ENCODE results near the gene ARHGEF12.

ARHGEF12 gene

GRCh38 chr11:120389693-120390584 lies 53.7 kb downstream of the ARHGEF12 start:
- peaks cover 4% of the 10 kb centered on the region for H3K79me2 ChIP-seq (ENCODE audit: control insufficient read depth, insufficient read depth, low read length)

GRCh38 chr11:120390585-120390922 lies 54.3 kb downstream of the ARHGEF12 start:
- H3K79me1 ChIP-seq (ENCODE audit: low read length): peaks cover 8% of the 10 kb centered on the region
- DNase-seq: no peak
- H3K4me2 ChIP-seq (ENCODE audit: low read length): no peak overlapping the region
- H3K36me3 ChIP-seq (ENCODE audit: control insufficient read depth, insufficient read depth, low read length): no peaks in the 10 kb centered on the region
- H2AK5ac ChIP-seq (ENCODE audit: low read length): no peak overlapping the region
- no peak overlapping the region for H4K5ac ChIP-seq (ENCODE audit: low read length)
- H3K9ac ChIP-seq (ENCODE audit: low read length): no peak overlapping the region
- H3K4ac ChIP-seq (ENCODE audit: low read depth, low read length): no peak overlapping the region
- no peak overlapping the region for H3K18ac ChIP-seq (ENCODE audit: low read length)
- no CpG with 5 or more reads among the region's 1 CpG for WGBS (ENCODE audit: extremely low coverage, insufficient coverage, low lambda C conversion rate)
- H3K27ac ChIP-seq (ENCODE audit: low read depth, low read length): no peak overlapping the region
- H3K79me2 ChIP-seq (ENCODE audit: control insufficient read depth, insufficient read depth, low read length): peaks cover 4% of the 10 kb centered on the region
- no peak overlapping the region for H2BK120ac ChIP-seq (ENCODE audit: low read depth, low read length)
- H3K23ac ChIP-seq (ENCODE audit: low read length): no peak overlapping the region
- no peak overlapping the region for H3K56ac ChIP-seq (ENCODE audit: low read length)
- no peak overlapping the region for H4K8ac ChIP-seq (ENCODE audit: low read depth, low read length)
- H3K4me1 ChIP-seq (ENCODE audit: control insufficient read depth, low read depth, low read length): no peaks in the 10 kb centered on the region
- H2BK15ac ChIP-seq (replicated peaks; ENCODE audit: low read depth): no peak overlapping the region
- no peaks in the 10 kb centered on the region for H3K27me3 ChIP-seq (ENCODE audit: insufficient read depth, low read length, poor library complexity)
- no peak overlapping the region for H2BK5ac ChIP-seq (ENCODE audit: low read length)
- H3K4me3 ChIP-seq (ENCODE audit: low read length): no peak overlapping the region

More at GRCh38 chr11:120389693-120390584, 53.7 kb downstream of the ARHGEF12 start:
- no peak overlapping the region for H3K4me2 ChIP-seq (ENCODE audit: low read length)
- H3K18ac ChIP-seq (ENCODE audit: low read length): no peak overlapping the region
- no peaks in the 10 kb centered on the region for H3K27me3 ChIP-seq (ENCODE audit: insufficient read depth, low read length, poor library complexity)
- H3K4me1 ChIP-seq (ENCODE audit: control insufficient read depth, low read depth, low read length): peaks cover 2% of the 10 kb centered on the region
- no peak overlapping the region for H4K5ac ChIP-seq (ENCODE audit: low read length)
- no peak overlapping the region for H3K4me3 ChIP-seq (ENCODE audit: low read length)
- H2AK5ac ChIP-seq (ENCODE audit: low read length): no peak overlapping the region
- H3K79me1 ChIP-seq (ENCODE audit: low read length): peaks cover 10% of the 10 kb centered on the region
- no peak overlapping the region for H3K27ac ChIP-seq (ENCODE audit: low read depth, low read length)
- no peak overlapping the region for H3K4ac ChIP-seq (ENCODE audit: low read depth, low read length)
- no peak overlapping the region for H2BK5ac ChIP-seq (ENCODE audit: low read length)
- WGBS (ENCODE audit: extremely low coverage, insufficient coverage, low lambda C conversion rate): no CpG with 5 or more reads among the region's 5 CpGs
- no peak overlapping the region for H4K8ac ChIP-seq (ENCODE audit: low read depth, low read length)
- no peak overlapping the region for H2BK15ac ChIP-seq (replicated peaks; ENCODE audit: low read depth)
- DNase-seq: no peak
- no peak overlapping the region for H3K56ac ChIP-seq (ENCODE audit: low read length)
- H3K9ac ChIP-seq (ENCODE audit: low read length): no peak overlapping the region
- H2BK120ac ChIP-seq (ENCODE audit: low read depth, low read length): no peak overlapping the region
- H3K36me3 ChIP-seq (ENCODE audit: control insufficient read depth, insufficient read depth, low read length): no peaks in the 10 kb centered on the region
- no peak overlapping the region for H3K23ac ChIP-seq (ENCODE audit: low read length)

GRCh38 chr11:120391292-120391691 lies 55.1 kb downstream of the ARHGEF12 start:
- Histone ChIP-seq H4K8ac (ENCODE audit: low read depth, low read length) (no peak overlapping the region), H4K5ac (ENCODE audit: low read length) (no peak overlapping the region), H3K4me3 (ENCODE audit: low read length) (no peak overlapping the region), H3K4me1 (ENCODE audit: control insufficient read depth, low read depth, low read length) (no peaks in the 10 kb centered on the region), H3K27me3 (ENCODE audit: insufficient read depth, low read length, poor library complexity) (no peaks in the 10 kb centered on the region), H2BK5ac (ENCODE audit: low read length) (no peak overlapping the region), H3K4ac (ENCODE audit: low read depth, low read length) (no peak overlapping the region), H3K9ac (ENCODE audit: low read length) (no peak overlapping the region), H3K56ac (ENCODE audit: low read length) (no peak overlapping the region), H3K23ac (ENCODE audit: low read length) (no peak overlapping the region), H2AK5ac (ENCODE audit: low read length) (no peak overlapping the region), H3K4me2 (ENCODE audit: low read length) (no peak overlapping the region), H3K18ac (ENCODE audit: low read length) (peak overlapping the region; percentile 28), H3K79me2 (ENCODE audit: control insufficient read depth, insufficient read depth, low read length) (peaks cover 4% of the 10 kb centered on the region), H2BK120ac (ENCODE audit: low read depth, low read length) (no peak overlapping the region), H2BK15ac (replicated peaks; ENCODE audit: low read depth) (no peak overlapping the region), H3K27ac (ENCODE audit: low read depth, low read length) (no peak overlapping the region), H3K79me1 (ENCODE audit: low read length) (peaks cover 11% of the 10 kb centered on the region), H3K36me3 (ENCODE audit: control insufficient read depth, insufficient read depth, low read length) (no peaks in the 10 kb centered on the region)
- peak; percentile 22 for DNase-seq

GRCh38 chr11:120391854-120392253 lies 55.6 kb downstream of the ARHGEF12 start:
- Histone ChIP-seq H3K27ac (ENCODE audit: low read depth, low read length) (no peak overlapping the region), H3K23ac (ENCODE audit: low read length) (no peak overlapping the region)
- no CpG with 5 or more reads among the region's 1 CpG for WGBS (ENCODE audit: extremely low coverage, insufficient coverage, low lambda C conversion rate)

GRCh38 chr11:120392314-120392713 lies 56.1 kb downstream of the ARHGEF12 start:
- no peak overlapping the region for H3K4me3 ChIP-seq (ENCODE audit: low read length)
- H3K4me2 ChIP-seq (ENCODE audit: low read length): no peak overlapping the region

More at GRCh38 chr11:120391854-120392253, 55.6 kb downstream of the ARHGEF12 start:
- no peak overlapping the region for H3K18ac ChIP-seq (ENCODE audit: low read length)
- peaks cover 11% of the 10 kb centered on the region for H3K79me1 ChIP-seq (ENCODE audit: low read length)
- no peak overlapping the region for H4K5ac ChIP-seq (ENCODE audit: low read length)
- H3K4me3 ChIP-seq (ENCODE audit: low read length): no peak overlapping the region
- no peaks in the 10 kb centered on the region for H3K4me1 ChIP-seq (ENCODE audit: control insufficient read depth, low read depth, low read length)
- H3K79me2 ChIP-seq (ENCODE audit: control insufficient read depth, insufficient read depth, low read length): peaks cover 4% of the 10 kb centered on the region
- no peak overlapping the region for H3K4ac ChIP-seq (ENCODE audit: low read depth, low read length)
- no peaks in the 10 kb centered on the region for H3K36me3 ChIP-seq (ENCODE audit: control insufficient read depth, insufficient read depth, low read length)
- no peak overlapping the region for H2BK5ac ChIP-seq (ENCODE audit: low read length)
- no peak overlapping the region for H2BK120ac ChIP-seq (ENCODE audit: low read depth, low read length)
- H3K27me3 ChIP-seq (ENCODE audit: insufficient read depth, low read length, poor library complexity): no peaks in the 10 kb centered on the region
- H4K8ac ChIP-seq (ENCODE audit: low read depth, low read length): no peak overlapping the region
- H3K56ac ChIP-seq (ENCODE audit: low read length): no peak overlapping the region
- no peak overlapping the region for H2BK15ac ChIP-seq (replicated peaks; ENCODE audit: low read depth)
- no peak for DNase-seq
- no peak overlapping the region for H3K9ac ChIP-seq (ENCODE audit: low read length)
- H3K4me2 ChIP-seq (ENCODE audit: low read length): no peak overlapping the region
- H2AK5ac ChIP-seq (ENCODE audit: low read length): no peak overlapping the region

GRCh38 chr11:120392793-120393192 lies 56.6 kb downstream of the ARHGEF12 start:
- Histone ChIP-seq H3K4me1 (ENCODE audit: control insufficient read depth, low read depth, low read length) (no peaks in the 10 kb centered on the region), H3K4me2 (ENCODE audit: low read length) (no peak overlapping the region), H2BK120ac (ENCODE audit: low read depth, low read length) (no peak overlapping the region), H3K4ac (ENCODE audit: low read depth, low read length) (no peak overlapping the region), H4K5ac (ENCODE audit: low read length) (no peak overlapping the region), H3K27me3 (ENCODE audit: insufficient read depth, low read length, poor library complexity) (no peaks in the 10 kb centered on the region), H3K27ac (ENCODE audit: low read depth, low read length) (no peak overlapping the region), H2BK15ac (replicated peaks; ENCODE audit: low read depth) (no peak overlapping the region), H3K9ac (ENCODE audit: low read length) (no peak overlapping the region), H4K8ac (ENCODE audit: low read depth, low read length) (no peak overlapping the region), H3K4me3 (ENCODE audit: low read length) (no peak overlapping the region), H3K79me2 (ENCODE audit: control insufficient read depth, insufficient read depth, low read length) (peaks cover 5% of the 10 kb centered on the region), H3K36me3 (ENCODE audit: control insufficient read depth, insufficient read depth, low read length) (no peaks in the 10 kb centered on the region), H2BK5ac (ENCODE audit: low read length) (no peak overlapping the region), H3K18ac (ENCODE audit: low read length) (no peak overlapping the region), H3K56ac (ENCODE audit: low read length) (no peak overlapping the region), H2AK5ac (ENCODE audit: low read length) (no peak overlapping the region), H3K23ac (ENCODE audit: low read length) (no peak overlapping the region), H3K79me1 (ENCODE audit: low read length) (peaks cover 11% of the 10 kb centered on the region)
- DNase-seq: no peak
- WGBS (ENCODE audit: extremely low coverage, insufficient coverage, low lambda C conversion rate): no CpG with 5 or more reads among the region's 2 CpGs

More at GRCh38 chr11:120392314-120392713, 56.1 kb downstream of the ARHGEF12 start:
- H3K4me1 ChIP-seq (ENCODE audit: control insufficient read depth, low read depth, low read length): no peaks in the 10 kb centered on the region
- no peak overlapping the region for H2BK120ac ChIP-seq (ENCODE audit: low read depth, low read length)
- no peak overlapping the region for H2BK5ac ChIP-seq (ENCODE audit: low read length)
- no peak overlapping the region for H4K5ac ChIP-seq (ENCODE audit: low read length)
- H3K36me3 ChIP-seq (ENCODE audit: control insufficient read depth, insufficient read depth, low read length): no peaks in the 10 kb centered on the region
- no peaks in the 10 kb centered on the region for H3K27me3 ChIP-seq (ENCODE audit: insufficient read depth, low read length, poor library complexity)
- H4K8ac ChIP-seq (ENCODE audit: low read depth, low read length): no peak overlapping the region
- no peak overlapping the region for H3K9ac ChIP-seq (ENCODE audit: low read length)
- no peak overlapping the region for H3K18ac ChIP-seq (ENCODE audit: low read length)
- no peak overlapping the region for H3K4ac ChIP-seq (ENCODE audit: low read depth, low read length)
- H3K79me2 ChIP-seq (ENCODE audit: control insufficient read depth, insufficient read depth, low read length): peaks cover 5% of the 10 kb centered on the region
- DNase-seq: no peak
- H2AK5ac ChIP-seq (ENCODE audit: low read length): no peak overlapping the region
- H2BK15ac ChIP-seq (replicated peaks; ENCODE audit: low read depth): no peak overlapping the region
- H3K23ac ChIP-seq (ENCODE audit: low read length): no peak overlapping the region
- H3K56ac ChIP-seq (ENCODE audit: low read length): no peak overlapping the region
- H3K79me1 ChIP-seq (ENCODE audit: low read length): peaks cover 11% of the 10 kb centered on the region
- H3K27ac ChIP-seq (ENCODE audit: low read depth, low read length): no peak overlapping the region
- no CpG with 5 or more reads among the region's 6 CpGs for WGBS (ENCODE audit: extremely low coverage, insufficient coverage, low lambda C conversion rate)

Data from mesendoderm (in vitro differentiated cells).